Peyer's patch (tissue), 4 donors: ENCODE results near the gene PRKAR1B.

ENCODE experiments used
- CTCF ChIP-seq, 6 experiments: fragments of 450-650 bp in 4 of 6; fragments of 200-600 bp in 2 of 6; sonication (generic) in 1 of 6; IDR thresholded peaks; one replicate each; pipeline ENCODE4 v1.5.1; 2017 to 2019; ENCODE audit warnings: antibody characterized with exemption in 6 of 6, mild to moderate bottlenecking in 3 of 6, moderate library complexity in 1 of 6
- POLR2A ChIP-seq, 2 donors: fragments of 450-650 bp; IDR thresholded peaks; one replicate each; pipeline ENCODE4 v1.5.1; 2017; ENCODE audit warnings: antibody characterized with exemption in 2 of 2, mild to moderate bottlenecking in 2 of 2, moderate library complexity in 2 of 2

- TF ChIP-seq CTCF (IDR thresholded peaks at IDR 0.05) (no peak), POLR2A (IDR thresholded peaks at IDR 0.05) (no peak)
These were observed 119.1 kb downstream of the PRKAR1B start for GRCh38 chr7:607938-608337.
